K562 (cell line): ENCODE results near the gene SLC35F2. TPM values are rescaled to one million over a fixed set of nuclear protein-coding genes. Genes with fewer than 3 reads are reported as not detected.

Experiments used
- ATAC-seq: fragments of 200-7000 bp; cut with Tn5 transposase; 3 replicates; pipeline ENCODE4 v1.9.1; 2020; ENCODE audit warnings: moderate library complexity
- BruUV-seq: library from RNA; stranded (reverse); fragments of 400-500 nt; replicated peaks from 2 replicates; lab custom pipeline; 2021; lab: Mats Ljungman, UMichigan
- CTCF ChIA-PET: fragments of 300-600 bp; formaldehyde crosslinking; extraction: SDS; loops from one replicate; lab custom pipeline; 2021; ENCODE audit warnings: low intra/inter-chr PET ratio; lab: Yijun Ruan, JAX
- POLR2A ChIA-PET: fragments of 300-600, 350-650 bp; sonication (Branson Sonifier 250); formaldehyde crosslinking; extraction: SDS; loops from one replicate; lab custom pipeline; 2021; ENCODE audit warnings: antibody characterized with exemption, inconsistent platforms; lab: Yijun Ruan, JAX
- DNase-seq, 4 experiments: peaks; one replicate each; pipeline versions ENCODE4 v3.0.0 to v3.0.0-alpha.2; 2011 to 2018; ENCODE audit warnings: low spot score in 3 of 4, mixed read lengths in 3 of 4; ENCODE audit errors: extremely low read depth in 1 of 4
- FAIRE-seq: peaks from 2 replicates; lab custom pipeline; 2011; peaks lifted over from hg19 to GRCh38; lab: Jason Lieb, UNC
- H2AFZ ChIP-seq: 2 replicates; pipeline ENCODE4 v1.6.0; 2011; ENCODE audit warnings: low read depth, low read length, control low read depth, inconsistent platforms
- H3K27ac ChIP-seq: fragments of 200-600 bp; 3 replicates; pipeline ENCODE4 v1.8.0; 2011; ENCODE audit warnings: low read depth, mild to moderate bottlenecking, control low read depth, inconsistent platforms, low read length, moderate library complexity, mixed read lengths; ENCODE audit errors: extremely low read depth
- H3K27me3 ChIP-seq, 2 experiments: fragments of 300-600 bp in 1 of 2; 2 replicates in 1 of 2; 3 replicates in 1 of 2; pipeline versions ENCODE4 v1.6.0 to v1.8.0; 2011; ENCODE audit warnings: inconsistent platforms in 2 of 2, low read length in 2 of 2, mild to moderate bottlenecking in 1 of 2, mixed read lengths in 1 of 2, moderate library complexity in 1 of 2; ENCODE audit not compliant: control insufficient read depth in 2 of 2, insufficient read depth in 2 of 2
- H3K36me3 ChIP-seq: fragments of 300-600 bp; 3 replicates; pipeline ENCODE4 v1.8.0; 2011; ENCODE audit warnings: mild to moderate bottlenecking, low read length, inconsistent platforms; ENCODE audit not compliant: control insufficient read depth, insufficient read depth
- H3K4me1 ChIP-seq, 2 experiments: fragments of 200-600 bp in 1 of 2; replicated peaks in 1 of 2; 2 replicates in 1 of 2; 3 replicates in 1 of 2; pipeline versions ENCODE4 v1.5.1 to v1.8.0; 2011; ENCODE audit warnings: inconsistent platforms in 2 of 2, low read length in 2 of 2, mild to moderate bottlenecking in 1 of 2, mixed read lengths in 1 of 2, moderate library complexity in 1 of 2; ENCODE audit not compliant: control insufficient read depth in 2 of 2, insufficient read depth in 2 of 2
- H3K4me2 ChIP-seq: 2 replicates; pipeline ENCODE4 v1.6.1; 2011; ENCODE audit warnings: low read length, control low read depth, inconsistent platforms, mixed read lengths; ENCODE audit not compliant: insufficient read depth
- H3K4me3 ChIP-seq: fragments of 200-600 bp; sonication (generic), shearing (Covaris generic); 2 replicates; pipeline ENCODE4 v1.5.1; 2016; ENCODE audit warnings: control low read depth, inconsistent platforms
- H3K79me2 ChIP-seq: fragments of 200-600 bp; 3 replicates; pipeline ENCODE4 v1.8.0; 2011; ENCODE audit warnings: low read length, inconsistent platforms; ENCODE audit not compliant: control insufficient read depth, insufficient read depth
- H3K9ac ChIP-seq, 2 experiments: 2 replicates each; pipeline versions ENCODE4 v1.6.0 to v1.6.1; 2011; ENCODE audit warnings: low read depth in 2 of 2, low read length in 2 of 2, control low read depth in 1 of 2, inconsistent platforms in 1 of 2, mild to moderate bottlenecking in 1 of 2, mixed read lengths in 1 of 2; ENCODE audit not compliant: insufficient read depth in 1 of 2
- H3K9me1 ChIP-seq: one replicate; pipeline ENCODE4 v1.6.0; 2011; ENCODE audit warnings: inconsistent platforms, mild to moderate bottlenecking, low read length, moderate library complexity; ENCODE audit not compliant: control insufficient read depth, insufficient read depth
- H3K9me3 ChIP-seq: replicated peaks from 2 replicates; pipeline ENCODE4 v1.5.1; 2011; ENCODE audit warnings: low read depth, low read length, inconsistent platforms; ENCODE audit not compliant: control insufficient read depth, insufficient read depth
- H4K20me1 ChIP-seq: replicated peaks from 2 replicates; pipeline ENCODE4 v1.6.1; 2011; ENCODE audit warnings: low read length, inconsistent platforms, mixed read lengths; ENCODE audit not compliant: control insufficient read depth, insufficient read depth
- ARID1B ChIP-seq: fragments of 450-650 bp; IDR thresholded peaks from 2 replicates; pipeline ENCODE4 v1.6.1; 2016; ENCODE audit warnings: antibody characterized with exemption, mild to moderate bottlenecking, inconsistent platforms
- ARID3A ChIP-seq: IDR thresholded peaks from 2 replicates; pipeline ENCODE4 v1.6.1; 2012; ENCODE audit warnings: low read depth, low read length, improper control_type of control experiment, borderline replicate concordance
- CREM ChIP-seq: IDR thresholded peaks from 2 replicates; pipeline ENCODE4 v1.6.1; 2014; ENCODE audit warnings: antibody characterized with exemption, low read depth
- EHMT2 ChIP-seq: fragments of 450-650 bp; IDR thresholded peaks from 2 replicates; pipeline ENCODE4 v1.6.1; 2018; ENCODE audit warnings: antibody characterized with exemption
- KLF16 ChIP-seq: IDR thresholded peaks from 2 replicates; pipeline ENCODE4 v1.6.1; 2016; ENCODE audit warnings: antibody characterized with exemption
- MBD1 ChIP-seq: fragments of 250-450 bp; sonication (Bioruptor Pico); IDR thresholded peaks from 2 replicates; pipeline ENCODE4 v1.8.0; 2022; ENCODE audit warnings: inconsistent platforms
- RAD21 ChIP-seq, 2 experiments: fragments of 250-450 bp in 1 of 2; fragments of 450-650 bp in 1 of 2; sonication (Bioruptor Pico) in 1 of 2; formaldehyde crosslinking in 1 of 2; IDR thresholded peaks in 1 of 2; conservative IDR thresholded peaks in 1 of 2; 2 replicates each; pipeline versions ENCODE4 v1.4.0 to v1.8.0; 2020 to 2022; ENCODE audit warnings: mild to moderate bottlenecking in 2 of 2, moderate library complexity in 1 of 2
- RB1 ChIP-seq: fragments of 450-650 bp; IDR thresholded peaks from 2 replicates; pipeline ENCODE4 v1.6.1; 2017; ENCODE audit warnings: low read depth, mild to moderate bottlenecking
- SMC3 ChIP-seq: conservative IDR thresholded peaks from 2 replicates; pipeline ENCODE4 v1.6.1; 2011; ENCODE audit warnings: low read depth, low read length, improper control_type of control experiment; ENCODE audit not compliant: insufficient read depth
- SPI1 ChIP-seq: IDR thresholded peaks from 2 replicates; pipeline ENCODE4 v1.6.1; 2011; ENCODE audit warnings: low read depth, low read length, control low read depth, borderline replicate concordance
- ZNF280A ChIP-seq: fragments of 450-650 bp; IDR thresholded peaks from 2 replicates; pipeline ENCODE4 v1.6.1; 2018; ENCODE audit warnings: mild to moderate bottlenecking, low read depth; ENCODE audit not compliant: partially characterized antibody
- ZNF583 ChIP-seq: fragments of 250-450 bp; sonication (Bioruptor Pico); IDR thresholded peaks from 2 replicates; pipeline ENCODE4 v1.4.0; 2020
- ZNF740 ChIP-seq, 3 experiments: fragments of 200-800 bp in 1 of 3; sonication (Bioruptor generic) in 1 of 3; sonication (generic) in 1 of 3; formaldehyde crosslinking in 1 of 3; IDR thresholded peaks; 2 replicates each; pipeline versions ENCODE4 v1.6.1 to v1.8.0; 2016 to 2022; ENCODE audit warnings: mild to moderate bottlenecking in 2 of 3, missing compliant biosample characterization in 2 of 3, missing genetic modification characterization in 2 of 3, missing genetic modification reagents in 1 of 3
- ZNF766 ChIP-seq: fragments of 200-800 bp; sonication (Bioruptor generic); conservative IDR thresholded peaks from 2 replicates; pipeline ENCODE4 v1.6.1; 2016; ENCODE audit warnings: missing genetic modification characterization, missing compliant biosample characterization
- whole genome bisulfite sequencing: fragments of 100-300 bp; shearing (Covaris generic); methylation state at CpG from one replicate; pipeline ENCODE4 v1.1.6; 2016; ENCODE audit warnings: low coverage, mixed read lengths; ENCODE audit not compliant: insufficient coverage; ENCODE audit errors: missing lambda C conversion rate; 5-methylcytosine and 5-hydroxymethylcytosine counted together
- in situ Hi-C: fragments of 300-500 bp; cut with MboI; formaldehyde crosslinking; loops from 4 replicates; pipeline ENCODE4 v1.15.0; 2018; ENCODE audit warnings: inconsistent platforms, mixed read lengths
- intact Hi-C: fragments of 100-400 bp; cut with micrococcal nuclease; formaldehyde crosslinking; loops from 2 replicates; pipeline ENCODE4 v1.14.2; 2022
- polyA plus RNA-seq, 8 experiments: library from polyadenylated mRNA; depleted of rRNA in 4 of 8; stranded (reverse) in 5 of 8; unstranded in 3 of 8; fragments of >200 nt; fragmentation: Nextera tagmentation in 2 of 8; fragmentation: Illumina TruSeq in 1 of 8; extraction: Ambion mirVana in 2 of 8; extraction: Trizol in 1 of 8; gene quantifications; 2 replicates each; pipeline versions ENCODE4 v1.2.1 to v1.2.3, GENCODE V29; 2011 to 2014; ENCODE audit warnings: inconsistent platforms in 1 of 8, missing spikeins in 1 of 8
- total RNA-seq, 7 experiments: library from RNA; depleted of rRNA in 6 of 7; stranded (reverse); fragments of >200 nt in 6 of 7; fragmentation: Illumina TruSeq in 2 of 7; extraction: Trizol in 2 of 7; gene quantifications; 2 replicates each; pipeline versions ENCODE4 v1.2.1 to v1.2.3, GENCODE V29; 2011 to 2021; ENCODE audit warnings: low replicate concordance in 1 of 7

The SLC35F2 gene
- total and polyA plus RNA-seq, 9 of the 15 experiments (the other 6 are each of a cell fraction or from before 2014, with no cell fraction given), result 28.6 to 63.9 (median 53.4) TPM

- H3K4me3 ChIP-seq, result no peak overlapping the region
- in situ Hi-C loops (no loop called here), intact Hi-C loops (loop anchor here (1.0 to 2.0 kb wide), 3 partner anchors 30 to 158 kb away; no protein-coding TSS in a partner anchor)
- DNase-seq (peak; percentile 19 to 68 (median 35)), FAIRE-seq (peak; percentile 77), ATAC-seq (peak; percentile 96)
- H3K36me3 ChIP-seq, result no peaks in the 10 kb centered on the region
- H3K4me2 ChIP-seq, result no peak overlapping the region
- H3K79me2 ChIP-seq, result no peaks in the 10 kb centered on the region
- H3K9me1 ChIP-seq, result no peaks in the 10 kb centered on the region
- ChIA-PET CTCF (interaction anchor here (1.0 to 2.1 kb wide), 3 partner anchors 58 to 192 kb away, joined by 3 to 11 read pairs (median 3); no protein-coding TSS in a partner anchor), POLR2A (no interaction called here)
- H3K27me3 ChIP-seq, result no peaks in the 10 kb centered on the region; a peak in 1 of 5 replicates
- no peak overlapping the region for H3K27ac ChIP-seq
- H2AFZ ChIP-seq, result peak overlapping the region; percentile 74
- H3K9ac ChIP-seq, result 0 out of 4 replicates have a peak overlapping the region, but pooled peaks of 1 of the 2 experiments have one; percentile 32
- 1% methylated on average over 7 of the region's 7 CpGs for WGBS
- no TSS peak for BruUV-seq
- no peaks in the 10 kb centered on the region for H4K20me1 ChIP-seq
- no peaks in the 10 kb centered on the region for H3K9me3 ChIP-seq
- no peaks in the 10 kb centered on the region for H3K4me1 ChIP-seq
- TF ChIP-seq ZNF583, result no peak
- peak; percentile 58; the same call in 1 of the 2 replicates for TF ChIP-seq SPI1
- TF ChIP-seq ZNF740 (CRISPR knock-in tag; IDR thresholded peaks at IDR 0.05), result no peak
- no peak for TF ChIP-seq ZNF740 (tag; IDR thresholded peaks at IDR 0.05)
- TF ChIP-seq ARID1B, result no peak
- peak; percentile 21; the same call in 1 of the 2 replicates for TF ChIP-seq ARID3A
- TF ChIP-seq ZNF766, result peak; percentile 37; the same call in 1 of the 2 replicates
- no peak for TF ChIP-seq MBD1 (CRISPR knock-in tag)
- TF ChIP-seq CREM, result 0 out of 2 replicates have a peak, but pooled peaks have one; percentile 2
- 0 out of 2 replicates have a peak, but pooled peaks have one; percentile 33 for TF ChIP-seq RB1
- TF ChIP-seq ZNF280A, result no peak
- TF ChIP-seq SMC3, result peak; percentile 66
- peak; percentile 59 to 90 for TF ChIP-seq RAD21 (CRISPR knock-in tag; conservative IDR thresholded peaks at IDR 0.05 in 1 of 2, IDR thresholded peaks at IDR 0.05 in 1 of 2)
- TF ChIP-seq KLF16, result 0 out of 2 replicates have a peak, but pooled peaks have one; percentile 14
- peak; percentile 37; the same call in 1 of the 2 replicates for TF ChIP-seq EHMT2
Measured at GRCh38 chr11:107741044-107741823, 117.4 kb downstream of the SLC35F2 start.
